Stimulated activated CD4-positive, alpha-beta T cell treated with anti-CD3 and anti-CD28 coated beads, Interleukin-1b, Interleukin-23, amount 100 ng/mL, for 24 hours (primary cell): ENCODE data around the gene MPRIP.
"Not testable (repeated sequence)": the region's sequence is repeated elsewhere in the genome, so short reads cannot be mapped to it uniquely, and the experiment has no call there.

ENCODE experiments used
- DNase-seq, 4 experiments: peaks; one replicate each; pipeline ENCODE4 v3.0.0-alpha.2; 2020; ENCODE audit warnings: low read depth in 4 of 4, low spot score in 1 of 4

MPRIP gene

DNA sequence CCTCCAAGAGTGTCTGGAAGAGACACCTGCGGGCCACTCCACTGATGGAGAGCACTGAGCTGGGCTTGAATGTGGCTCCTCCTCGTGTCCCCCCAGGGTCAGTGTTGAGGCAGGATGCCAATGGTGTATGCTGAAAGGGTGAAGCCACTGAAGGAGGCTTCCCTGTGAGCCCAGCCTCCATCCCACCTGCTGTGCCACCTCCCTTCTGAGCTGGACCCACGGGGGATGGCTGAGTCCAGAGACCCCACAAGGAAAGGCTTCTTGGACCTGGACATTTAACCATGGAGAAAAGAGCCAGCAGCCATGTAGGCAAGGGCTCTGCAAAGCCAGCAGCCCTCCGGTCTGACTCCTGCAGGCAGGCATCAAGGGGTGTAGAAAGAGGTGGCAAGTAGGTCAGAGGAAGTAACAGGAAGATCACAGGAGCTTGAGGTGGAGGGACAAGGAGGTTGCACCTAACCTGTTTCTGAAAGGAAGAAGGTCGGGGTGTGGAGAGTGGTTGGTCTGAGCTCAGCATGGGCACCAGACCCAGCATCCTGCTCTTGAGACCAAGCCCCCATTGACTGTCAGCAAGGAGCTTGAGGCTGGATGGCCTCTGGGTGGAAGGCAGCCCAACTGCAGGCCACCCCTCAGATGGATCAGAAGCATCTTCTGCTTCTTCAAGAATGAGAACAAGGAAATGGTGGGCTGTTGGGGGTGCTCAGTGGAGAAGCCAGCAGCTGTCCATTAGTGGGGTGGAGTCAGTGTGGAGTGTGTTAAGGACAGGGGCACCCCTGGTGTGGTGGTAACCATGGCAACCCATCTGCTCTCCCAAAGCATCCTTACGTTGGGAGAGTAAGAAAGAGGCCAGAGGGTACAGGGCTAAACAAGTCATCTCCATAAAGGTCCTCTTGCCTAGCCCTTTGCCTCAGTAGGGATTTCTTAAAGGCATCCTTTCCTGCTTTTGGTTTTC is 83.2 kb downstream of the MPRIP start:
- DNase-seq = no peak

DNA sequence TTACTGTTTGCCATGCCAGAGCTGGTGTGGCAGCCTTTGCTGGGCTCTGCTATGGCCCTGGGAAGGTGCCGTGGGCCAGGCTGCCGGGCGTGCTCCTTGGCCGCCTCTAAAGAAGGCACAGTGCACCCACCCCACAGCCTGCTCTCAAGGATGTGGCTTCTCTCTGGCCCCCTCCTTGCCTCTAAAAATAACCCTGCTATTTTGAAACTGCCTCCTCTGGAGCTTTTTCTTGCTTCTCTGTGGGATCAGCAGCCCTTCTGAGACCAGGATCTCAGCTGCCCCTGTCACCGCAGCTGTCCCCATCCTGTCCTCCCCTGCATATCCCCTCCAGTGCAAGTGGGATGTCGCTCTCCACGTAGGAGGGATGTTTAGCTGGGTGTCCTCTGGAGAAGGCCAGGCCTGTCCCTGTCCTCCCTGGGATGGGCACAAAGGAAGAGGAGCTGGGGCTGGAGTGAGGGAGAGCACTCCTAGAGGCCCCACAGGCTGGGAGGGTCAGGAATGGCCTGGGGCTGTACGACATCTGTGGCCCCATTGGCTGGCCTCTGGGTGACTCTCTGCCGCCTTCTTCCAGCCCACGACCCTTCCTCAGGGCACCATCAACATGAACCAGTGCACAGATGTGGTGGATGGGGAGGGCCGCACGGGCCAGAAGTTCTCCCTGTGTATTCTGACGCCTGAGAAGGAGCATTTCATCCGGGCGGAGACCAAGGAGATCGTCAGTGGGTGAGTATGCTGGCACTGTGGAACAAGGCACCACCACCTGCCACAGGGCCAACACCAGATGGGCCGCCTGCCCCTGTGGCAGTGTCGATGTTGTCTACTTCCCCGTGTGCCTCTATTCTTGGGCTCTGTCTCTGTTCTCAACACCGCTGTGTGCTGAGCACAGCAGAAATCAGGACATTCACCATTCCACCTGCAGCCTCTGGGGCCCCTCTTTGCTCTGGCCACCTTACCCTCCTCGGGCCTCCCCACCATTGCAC is 84.2 kb downstream of the MPRIP start:
- DNase-seq = no peak

DNA sequence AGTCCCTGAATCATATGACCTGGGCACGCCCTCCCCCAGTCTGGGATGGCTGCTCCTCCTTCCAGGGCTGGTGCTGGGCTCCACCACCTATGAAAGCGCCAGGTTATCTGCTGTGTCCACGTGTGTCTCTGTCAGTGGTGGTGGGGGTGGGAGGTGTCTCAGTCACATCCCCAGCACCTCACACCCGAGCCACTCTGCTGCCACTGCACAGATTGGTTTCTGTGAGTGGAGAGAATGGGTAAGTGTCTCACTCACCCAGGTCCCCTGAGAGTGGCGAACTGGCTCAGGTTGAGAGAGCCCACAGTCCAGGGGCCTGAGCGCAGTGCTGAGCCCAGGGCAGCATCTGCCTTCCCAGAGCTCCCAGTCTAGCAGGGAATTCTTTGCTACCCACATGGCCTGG is 84.9 kb downstream of the MPRIP start:
- DNase-seq = no peak

DNA sequence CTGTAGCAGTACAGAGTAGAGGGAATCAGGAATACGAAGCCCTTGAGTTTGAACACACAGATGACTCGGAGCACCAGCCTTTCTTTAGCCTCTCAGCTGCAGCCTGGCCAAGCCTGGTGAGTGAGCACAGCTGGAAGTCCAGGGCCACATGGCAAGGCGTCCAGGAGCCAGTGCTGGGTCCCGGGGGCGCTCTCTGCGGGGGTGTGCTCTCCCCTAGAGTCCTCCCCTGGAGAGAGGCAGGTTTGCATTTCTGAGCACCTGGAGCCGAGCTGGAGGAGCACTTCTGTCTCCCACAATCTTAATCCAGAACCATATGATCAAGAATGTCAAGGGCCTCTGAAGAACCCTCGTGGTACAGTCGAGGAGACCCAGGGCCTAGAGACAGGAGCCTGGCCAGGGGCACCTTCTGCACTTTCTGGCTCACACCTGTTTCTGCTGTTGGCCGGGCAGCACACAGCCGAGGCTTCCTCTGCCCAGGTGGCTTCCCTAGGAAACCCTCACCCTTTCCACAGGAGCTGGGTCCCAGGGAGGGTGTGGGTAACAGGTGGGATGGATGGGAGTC is 85.6 kb downstream of the MPRIP start:
- no peak for DNase-seq

DNA sequence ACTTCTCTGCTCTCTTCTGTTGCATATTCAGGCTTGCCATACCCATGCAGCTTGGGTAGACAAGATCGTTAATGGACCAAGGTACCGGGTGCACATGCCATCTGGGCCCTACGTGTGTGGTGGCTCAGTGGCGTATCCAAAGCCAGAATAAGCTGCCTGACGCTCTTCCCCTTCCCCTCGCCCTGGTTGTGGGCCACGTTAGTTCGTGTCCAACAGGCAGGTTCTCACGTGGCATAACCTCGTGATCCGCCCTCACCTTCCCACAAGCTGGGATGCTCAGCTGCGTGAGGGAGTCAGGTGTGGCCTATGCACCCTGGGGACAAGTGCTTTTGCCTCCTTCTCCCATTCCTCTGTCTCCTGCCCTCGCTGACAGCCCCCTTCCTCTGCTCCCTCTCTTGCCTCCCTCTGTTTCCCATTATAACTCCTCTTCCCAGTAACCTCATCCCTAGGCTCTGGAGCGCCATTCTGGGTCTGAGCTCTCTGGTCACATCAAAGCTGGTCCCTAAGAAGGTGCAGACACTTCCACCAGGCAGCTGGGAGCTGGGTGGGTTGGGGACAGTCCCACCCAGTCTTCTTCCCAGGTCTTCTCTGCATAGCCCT is 86.3 kb downstream of the MPRIP start:
- no peak for DNase-seq

DNA sequence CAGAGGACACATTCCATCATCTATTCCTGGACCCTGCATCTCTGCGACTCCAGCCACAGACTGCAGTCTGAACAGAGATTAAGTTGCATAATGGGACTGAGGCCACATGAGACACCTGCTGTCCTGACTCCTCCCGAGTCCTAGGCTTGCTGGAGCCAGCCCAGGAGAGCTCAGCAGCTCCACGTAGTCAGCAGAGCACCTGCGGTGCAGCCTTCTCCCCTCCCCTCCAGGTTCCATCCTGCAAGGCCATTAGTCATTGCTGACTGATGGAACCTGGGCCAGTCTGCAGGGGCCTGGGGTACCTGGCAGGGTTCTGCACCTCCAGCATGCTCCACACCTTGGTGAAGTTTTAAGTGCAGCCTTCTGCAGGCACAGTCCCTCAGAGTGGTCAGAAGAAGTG is 87.2 kb downstream of the MPRIP start:
- DNase-seq = no peak

DNA sequence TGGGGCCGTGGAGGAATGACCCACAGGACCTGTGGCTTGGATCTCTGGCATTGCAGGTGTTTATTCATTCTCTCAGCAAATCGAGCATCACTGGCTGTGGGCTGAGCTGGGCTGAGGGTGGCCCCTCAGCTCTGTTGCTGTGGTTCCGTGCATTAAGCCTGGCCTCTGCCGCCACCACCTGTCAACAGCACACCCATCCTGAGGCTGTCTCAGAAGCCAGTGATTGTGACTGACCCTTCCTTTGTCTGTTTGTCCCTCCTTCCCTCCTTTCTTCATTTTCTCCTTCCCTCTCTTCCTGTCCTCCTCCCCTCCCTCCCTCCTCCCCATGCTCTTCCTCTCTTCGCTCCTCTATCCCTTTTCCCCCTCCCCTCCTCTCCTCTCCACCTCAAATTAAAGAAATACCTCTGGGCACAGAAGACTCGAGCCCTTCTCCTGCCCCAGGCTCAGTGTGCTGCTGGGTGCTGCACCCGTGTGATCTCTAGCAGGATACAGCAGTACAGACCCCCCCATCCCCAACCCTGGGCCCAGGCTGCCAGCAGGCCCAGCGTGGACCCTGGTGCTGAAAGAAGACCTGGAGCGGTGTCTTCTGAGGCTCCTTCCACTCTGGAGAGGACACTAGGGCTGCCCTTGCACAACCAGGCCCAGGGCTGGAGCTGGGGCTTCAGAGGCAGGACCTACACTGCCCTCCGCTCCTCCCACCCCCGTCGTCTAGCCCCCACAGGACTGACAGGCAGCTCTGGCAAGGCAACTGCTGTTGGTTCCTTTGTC is 88.0 kb downstream of the MPRIP start:
- DNase-seq = no peak

DNA sequence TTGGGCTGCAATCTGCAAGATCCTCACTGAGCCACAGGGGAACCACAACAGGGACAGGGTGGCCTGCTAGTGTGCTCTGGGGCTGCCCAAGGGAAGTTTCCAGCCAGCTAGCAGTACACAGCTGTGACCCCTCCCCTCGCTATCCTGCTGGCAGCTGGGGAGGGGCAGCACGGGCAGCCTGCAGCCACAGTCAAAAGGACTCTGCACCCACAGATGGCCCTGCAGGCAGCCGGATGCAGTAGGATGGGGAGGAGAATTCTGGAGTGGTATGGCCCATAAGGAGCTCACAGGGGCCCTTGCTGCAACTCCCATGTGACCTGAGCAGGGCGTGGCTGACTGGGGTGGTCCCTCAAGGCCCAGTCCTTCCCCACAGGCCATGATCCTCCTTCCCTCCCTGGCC is 89.6 kb downstream of the MPRIP start:
- no peak for DNase-seq

DNA sequence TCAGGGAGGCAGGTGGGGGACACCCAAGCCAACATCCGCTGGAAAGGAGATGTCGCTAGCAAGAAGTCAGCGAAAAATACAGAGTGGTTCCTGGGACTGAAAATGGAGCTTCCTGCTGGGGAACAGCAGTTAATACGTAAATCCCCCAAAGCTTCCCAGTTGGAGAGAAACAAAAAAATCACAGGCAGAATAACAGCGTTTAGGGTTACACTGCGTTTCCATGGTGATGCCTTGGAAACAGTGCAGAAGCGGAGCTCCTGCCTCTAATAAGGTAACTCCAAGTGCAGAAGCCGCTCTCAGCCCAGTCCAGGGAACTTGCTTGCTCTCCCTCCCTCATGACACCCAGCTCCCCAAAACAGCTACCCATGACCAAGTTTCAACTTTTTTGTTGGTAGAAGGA is 90.5 kb downstream of the MPRIP start:
- no peak for DNase-seq

DNA sequence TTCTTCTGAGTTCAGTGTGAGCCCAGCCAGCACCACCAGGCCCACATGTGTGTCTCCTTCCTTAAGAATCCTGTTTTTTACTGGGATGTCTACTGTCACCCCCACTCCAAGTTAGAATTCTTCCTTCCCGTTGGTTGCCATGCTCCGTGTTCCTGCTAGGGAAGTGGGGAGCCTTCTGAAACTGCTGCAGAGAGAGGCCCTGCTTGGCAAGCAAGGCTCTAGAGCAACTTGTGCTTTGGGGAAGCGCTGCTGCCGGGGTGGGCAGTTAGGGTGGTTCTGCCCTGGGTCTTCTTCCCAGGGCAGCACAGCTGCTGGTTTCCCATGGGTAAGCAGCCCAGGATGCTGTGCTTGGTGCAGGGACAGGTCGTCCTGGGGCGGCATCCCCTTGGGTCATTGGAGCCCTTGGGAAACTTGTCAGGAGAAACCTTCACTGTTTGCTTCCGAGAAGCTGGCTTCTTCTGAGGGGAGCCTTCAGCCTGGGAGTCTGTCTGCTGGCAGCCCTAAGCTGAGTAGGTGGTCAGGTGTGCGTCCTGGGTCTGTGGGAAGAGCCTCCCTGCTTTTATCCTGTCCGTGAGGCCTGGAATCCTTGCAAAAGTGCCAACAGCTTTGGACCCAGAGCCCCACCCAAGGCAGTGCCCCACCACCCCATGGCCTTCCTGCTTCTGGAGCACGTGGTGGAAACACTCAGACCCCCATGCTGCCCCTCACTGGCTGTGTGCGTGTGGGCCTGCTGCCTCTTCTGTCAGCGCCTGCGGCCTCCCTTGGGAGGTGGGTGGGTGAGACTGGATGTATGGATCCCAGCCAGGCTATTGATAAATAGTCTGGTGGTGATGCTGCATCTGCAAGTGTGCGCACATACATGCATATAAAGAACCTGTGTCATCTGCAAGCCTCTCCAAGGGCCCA is 92.0 kb downstream of the MPRIP start:
- no peak for DNase-seq

DNA sequence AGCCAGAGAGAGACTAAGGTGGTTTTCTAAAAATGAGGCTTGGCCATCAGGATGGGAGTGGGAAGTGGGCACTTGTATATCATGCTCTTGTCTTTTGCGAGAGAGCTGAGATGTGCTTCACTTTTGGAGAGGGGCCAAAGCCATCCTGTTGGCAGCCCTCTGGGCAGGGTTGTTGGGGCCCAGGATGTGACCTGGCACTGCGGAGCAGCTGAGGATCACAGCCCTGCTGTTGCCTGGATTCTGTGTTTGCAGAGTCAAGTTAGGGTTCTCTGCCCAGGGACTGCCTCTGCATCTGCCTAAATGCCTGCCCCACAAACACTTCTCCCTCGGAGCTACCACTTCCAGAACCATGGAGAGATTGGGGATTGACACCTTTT is 92.7 kb downstream of the MPRIP start:
- DNase-seq = no peak

DNA sequence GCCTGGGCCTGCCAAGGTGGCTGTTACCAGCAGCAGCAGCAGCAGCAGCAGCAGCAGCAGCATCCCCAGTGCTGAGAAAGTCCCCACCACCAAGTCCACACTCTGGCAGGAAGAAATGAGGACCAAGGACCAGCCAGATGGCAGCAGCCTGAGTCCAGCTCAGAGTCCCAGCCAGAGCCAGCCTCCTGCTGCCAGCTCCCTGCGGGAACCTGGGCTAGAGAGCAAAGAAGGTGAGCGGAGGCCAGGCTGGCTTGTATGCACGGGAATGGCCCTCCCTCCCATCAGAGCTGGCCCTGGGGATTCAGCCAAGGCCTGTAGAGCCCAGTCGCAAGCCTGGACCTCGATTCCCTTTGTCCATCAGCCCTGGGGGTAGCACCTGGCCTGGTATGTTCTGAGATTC is 94.0 kb downstream of the MPRIP start:
- DNase-seq = not testable (repeated sequence)

DNA sequence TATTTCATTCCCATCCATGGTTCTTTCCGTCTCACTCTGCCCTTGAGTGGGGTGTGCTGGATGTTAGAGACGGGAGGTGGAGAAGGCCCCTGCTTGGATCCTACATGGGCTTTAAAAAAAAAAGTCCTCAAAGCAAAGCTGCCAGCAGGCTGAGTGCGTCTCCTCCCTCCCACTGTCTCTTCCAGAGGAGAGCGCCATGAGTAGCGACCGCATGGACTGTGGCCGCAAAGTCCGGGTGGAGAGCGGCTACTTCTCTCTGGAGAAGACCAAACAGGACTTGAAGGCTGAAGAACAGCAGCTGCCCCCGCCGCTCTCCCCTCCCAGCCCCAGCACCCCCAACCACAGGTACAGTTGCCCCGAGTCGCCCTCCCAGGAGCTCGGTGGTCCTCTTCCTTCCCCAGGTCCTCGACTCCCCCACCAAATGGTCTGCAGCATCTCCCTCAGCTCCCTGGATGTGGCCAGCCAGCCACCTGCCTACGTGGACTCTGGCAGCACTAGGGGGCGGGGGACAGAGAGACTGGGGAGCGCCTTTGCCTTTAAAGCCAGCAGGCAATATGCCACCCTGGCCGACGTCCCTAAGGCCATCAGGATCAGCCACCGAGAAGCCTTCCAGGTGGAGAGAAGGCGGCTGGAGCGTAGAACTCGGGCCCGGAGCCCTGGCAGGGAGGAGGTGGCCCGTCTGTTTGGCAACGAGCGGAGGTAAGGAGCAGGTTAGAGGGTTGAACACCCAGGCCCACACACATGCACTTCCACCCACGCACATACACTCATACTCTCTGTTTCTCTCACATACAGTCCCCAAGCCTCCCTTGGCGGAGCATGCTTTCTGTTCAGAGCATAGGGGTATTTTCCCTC is 95.7 kb downstream of the MPRIP start:
- DNase-seq = no peak

DNA sequence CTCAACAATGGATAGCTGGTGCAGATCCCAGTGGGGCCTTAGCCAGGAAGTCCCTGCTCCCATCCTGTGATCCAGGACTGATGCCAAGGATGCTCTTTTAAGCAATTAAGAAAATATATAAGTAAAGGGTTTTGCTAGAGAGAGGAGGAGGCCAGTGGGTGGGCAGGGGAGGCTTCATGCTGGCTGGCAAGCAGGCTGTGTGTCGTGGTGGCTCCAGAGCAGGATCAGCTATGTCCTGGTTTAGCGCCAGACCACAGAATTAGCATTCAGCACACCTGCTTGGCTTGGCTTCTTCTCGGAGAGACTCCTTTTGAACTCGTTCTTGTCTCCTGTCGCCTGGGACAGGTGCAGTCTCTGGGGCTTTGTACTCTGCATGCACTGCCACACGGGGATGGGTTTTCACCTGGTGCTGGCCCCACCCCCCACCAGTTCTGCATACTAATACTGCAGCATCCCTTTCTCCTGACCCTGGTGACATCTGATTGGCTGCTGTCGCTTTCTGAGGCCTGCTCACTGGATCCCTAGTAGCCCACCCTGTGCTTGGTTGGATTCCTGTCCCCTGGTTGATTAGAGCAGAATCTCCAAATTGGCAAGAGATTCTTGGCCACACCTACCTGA is 97.8 kb downstream of the MPRIP start:
- DNase-seq = no peak

DNA sequence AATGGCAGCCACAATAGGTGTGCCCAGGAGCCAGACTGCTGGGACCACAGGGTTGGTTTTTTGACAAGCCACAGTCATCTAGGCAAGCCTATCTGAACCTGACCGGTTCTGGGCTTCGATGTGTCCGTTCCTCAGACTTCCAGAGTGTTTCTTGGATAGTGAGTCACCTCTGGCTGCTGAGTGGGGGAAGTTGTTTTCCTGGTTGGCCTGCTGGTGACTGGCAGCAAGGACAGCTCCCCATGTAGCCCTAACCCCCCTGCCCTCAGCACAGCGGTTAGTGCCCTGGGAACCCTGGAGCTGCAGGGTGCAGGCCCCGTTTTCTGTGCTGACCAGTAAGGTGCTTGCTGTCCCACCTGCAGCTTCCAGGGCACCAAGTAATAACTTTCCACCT is 98.3 kb downstream of the MPRIP start:
- no peak for DNase-seq

DNA sequence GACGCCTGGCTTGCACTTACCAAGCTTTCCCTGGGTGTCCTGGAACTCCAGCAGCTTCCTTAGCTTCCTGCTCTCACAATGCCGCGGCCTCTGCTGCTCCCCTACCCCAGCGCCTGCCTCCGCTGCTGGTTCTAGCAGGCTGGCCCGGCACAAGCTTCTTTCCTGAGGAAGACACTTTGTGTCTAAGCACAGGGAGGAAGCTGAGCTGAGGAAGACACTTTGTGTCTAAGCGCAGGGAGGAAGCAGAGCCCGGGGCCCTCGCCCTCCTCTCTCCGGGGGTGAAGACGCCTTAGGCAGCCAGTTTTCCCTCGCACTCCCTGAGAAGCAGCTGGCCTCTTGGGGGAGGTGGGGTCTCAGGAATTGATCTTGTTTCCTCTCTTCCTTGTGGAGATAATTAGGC is 99.0 kb downstream of the MPRIP start:
- no peak for DNase-seq

DNA sequence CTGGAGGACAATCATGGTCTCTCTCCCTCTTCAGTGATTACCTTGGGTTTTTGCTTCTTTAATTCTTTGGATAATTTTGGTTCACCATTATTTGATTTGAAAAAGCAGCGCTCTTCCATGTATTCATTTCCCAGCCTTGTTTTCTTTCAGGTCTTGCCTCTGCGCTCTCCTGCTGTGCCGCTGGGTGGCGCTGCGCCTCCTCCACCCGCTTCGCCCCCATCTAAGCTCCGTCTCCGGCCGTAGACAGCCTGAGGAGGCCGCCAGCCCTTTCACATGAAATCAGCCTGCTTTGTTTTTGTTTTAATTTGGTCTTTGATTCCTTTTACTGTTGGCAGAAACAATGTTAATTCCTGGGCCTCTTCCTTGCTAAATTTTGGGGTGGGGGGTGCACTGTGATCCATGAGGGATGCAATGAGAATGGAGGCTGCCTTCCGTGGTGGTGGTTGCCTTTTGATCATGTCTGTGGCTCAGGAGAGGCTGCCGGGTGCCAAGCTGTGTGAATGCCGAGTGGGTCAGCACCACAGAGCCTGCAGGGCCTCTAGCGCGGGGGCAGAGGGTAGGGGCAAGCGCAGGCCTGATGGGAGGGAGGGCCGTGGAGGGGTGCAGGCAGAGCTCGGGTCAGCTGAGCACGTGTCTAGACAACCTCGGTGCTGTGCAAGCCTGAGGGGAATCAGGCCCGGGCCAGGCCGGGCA is 99.7 kb downstream of the MPRIP start:
- DNase-seq = peak in 2 of 4 experiments; percentile 12 to 16

DNA sequence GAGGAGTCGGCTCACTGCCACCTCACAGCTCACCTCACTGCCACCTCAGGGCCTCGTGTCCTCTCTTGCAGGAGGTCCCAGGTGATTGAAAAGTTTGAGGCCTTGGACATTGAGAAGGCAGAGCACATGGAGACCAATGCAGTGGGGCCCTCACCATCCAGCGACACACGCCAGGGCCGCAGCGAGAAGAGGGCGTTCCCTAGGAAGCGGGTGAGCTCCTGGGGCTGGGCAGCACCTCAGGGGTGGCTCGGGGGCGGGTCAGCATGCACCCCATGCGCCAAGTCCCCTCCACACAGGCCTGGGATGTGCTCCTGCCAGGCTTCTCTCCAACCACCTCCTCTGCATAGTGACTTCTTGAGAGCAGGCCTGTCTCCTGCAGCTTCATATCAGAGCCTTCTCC is 100.3 kb downstream of the MPRIP start:
- no peak for DNase-seq
